ENCODE measurements around the gene VMP1.

DNA sequence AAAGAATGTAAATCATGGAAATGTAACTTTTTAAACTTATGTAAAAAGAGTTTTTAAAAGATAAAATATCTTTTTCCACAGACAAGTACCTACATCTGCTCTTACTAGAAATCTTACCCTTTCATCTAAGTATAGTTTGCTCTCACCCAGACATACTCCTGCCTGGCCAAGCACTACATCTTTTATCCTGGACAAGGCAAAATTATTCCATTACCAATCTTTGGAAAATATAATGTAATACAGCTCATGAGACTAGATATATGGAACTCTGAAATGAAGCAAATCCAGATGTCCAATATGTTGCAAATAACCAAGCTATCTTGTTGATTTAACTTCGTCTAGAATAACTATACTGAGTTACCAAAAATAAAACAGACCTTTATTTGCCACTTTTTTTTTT lies 50.0 kb downstream of the VMP1 start:
- TF ChIP-seq, protein P1, sequence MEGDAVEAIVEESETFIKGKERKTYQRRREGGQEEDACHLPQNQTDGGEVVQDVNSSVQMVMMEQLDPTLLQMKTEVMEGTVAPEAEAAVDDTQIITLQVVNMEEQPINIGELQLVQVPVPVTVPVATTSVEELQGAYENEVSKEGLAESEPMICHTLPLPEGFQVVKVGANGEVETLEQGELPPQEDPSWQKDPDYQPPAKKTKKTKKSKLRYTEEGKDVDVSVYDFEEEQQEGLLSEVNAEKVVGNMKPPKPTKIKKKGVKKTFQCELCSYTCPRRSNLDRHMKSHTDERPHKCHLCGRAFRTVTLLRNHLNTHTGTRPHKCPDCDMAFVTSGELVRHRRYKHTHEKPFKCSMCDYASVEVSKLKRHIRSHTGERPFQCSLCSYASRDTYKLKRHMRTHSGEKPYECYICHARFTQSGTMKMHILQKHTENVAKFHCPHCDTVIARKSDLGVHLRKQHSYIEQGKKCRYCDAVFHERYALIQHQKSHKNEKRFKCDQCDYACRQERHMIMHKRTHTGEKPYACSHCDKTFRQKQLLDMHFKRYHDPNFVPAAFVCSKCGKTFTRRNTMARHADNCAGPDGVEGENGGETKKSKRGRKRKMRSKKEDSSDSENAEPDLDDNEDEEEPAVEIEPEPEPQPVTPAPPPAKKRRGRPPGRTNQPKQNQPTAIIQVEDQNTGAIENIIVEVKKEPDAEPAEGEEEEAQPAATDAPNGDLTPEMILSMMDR (IDR thresholded peaks at IDR 0.05), result no peak
- TF ChIP-seq POLR2A (IDR thresholded peaks at IDR 0.05), result no peak
